Liver (tissue), 9 donors: ENCODE measurements around the gene CKAP5. TPM values are rescaled to one million over a fixed set of nuclear protein-coding genes. Genes with fewer than 3 reads are reported as not detected.

Experiments
- DNase-seq: peaks from one replicate; pipeline ENCODE4 v3.0.0-alpha.2; 2017; ENCODE audit warnings: low spot score
- H3K27ac ChIP-seq, 2 donors: one replicate each; pipeline ENCODE4 v1.7.0; 2013; ENCODE audit warnings: inconsistent platforms in 2 of 2, low read length in 2 of 2, control low read depth in 1 of 2, low read depth in 1 of 2, mild to moderate bottlenecking in 1 of 2
- H3K27me3 ChIP-seq, 4 donors: one replicate each; pipeline versions ENCODE4 v1.6.1 to v1.7.0; 2013; ENCODE audit warnings: low read length in 3 of 4, inconsistent platforms in 1 of 4, mild to moderate bottlenecking in 1 of 4, moderate library complexity in 1 of 4; ENCODE audit not compliant: control insufficient read depth in 4 of 4, insufficient read depth in 4 of 4
- H3K36me3 ChIP-seq, 4 donors: one replicate each; pipeline versions ENCODE4 v1.6.1 to v1.7.0; 2013; ENCODE audit warnings: low read length in 3 of 4, mild to moderate bottlenecking in 3 of 4, low read depth in 1 of 4, moderate library complexity in 1 of 4; ENCODE audit not compliant: control insufficient read depth in 4 of 4, insufficient read depth in 3 of 4
- H3K4me1 ChIP-seq, 4 donors: one replicate each; pipeline versions ENCODE4 v1.6.1 to v1.7.0; 2013; ENCODE audit warnings: low read length in 3 of 4, mild to moderate bottlenecking in 3 of 4, moderate library complexity in 1 of 4; ENCODE audit not compliant: control insufficient read depth in 4 of 4, insufficient read depth in 4 of 4
- H3K4me3 ChIP-seq, 3 donors: one replicate each; pipeline versions ENCODE4 v1.6.1 to v1.7.0; 2013; ENCODE audit warnings: low read length in 3 of 3, control low read depth in 1 of 3, low read depth in 1 of 3, mild to moderate bottlenecking in 1 of 3
- H3K9ac ChIP-seq, 2 donors: one replicate each; pipeline ENCODE4 v1.7.0; 2013; ENCODE audit warnings: low read length in 2 of 2, mild to moderate bottlenecking in 2 of 2, moderate library complexity in 2 of 2, control low read depth in 1 of 2, low read depth in 1 of 2
- H3K9me3 ChIP-seq, 4 donors: one replicate each; pipeline versions ENCODE4 v1.6.1 to v1.7.0; 2013; ENCODE audit warnings: low read length in 3 of 4; ENCODE audit not compliant: control insufficient read depth in 4 of 4
- ATF3 ChIP-seq: IDR thresholded peaks from 2 replicates; pipeline ENCODE4 v1.6.1; 2016; ENCODE audit warnings: antibody characterized with exemption
- EGR1 ChIP-seq, 2 donors: IDR thresholded peaks; 2 replicates each; pipeline ENCODE4 v1.6.1; 2016 to 2018; ENCODE audit warnings: antibody characterized with exemption in 2 of 2, low read depth in 2 of 2
- FOXA1 ChIP-seq: IDR thresholded peaks from 2 replicates; pipeline ENCODE4 v1.6.1; 2016; ENCODE audit warnings: antibody characterized with exemption
- FOXA2 ChIP-seq: IDR thresholded peaks from 2 replicates; pipeline ENCODE4 v1.6.1; 2016; ENCODE audit warnings: antibody characterized with exemption
- GABPA ChIP-seq, 2 donors: IDR thresholded peaks in 1 of 2; conservative IDR thresholded peaks in 1 of 2; 2 replicates each; pipeline ENCODE4 v1.6.1; 2016; ENCODE audit warnings: antibody characterized with exemption in 2 of 2, mild to moderate bottlenecking in 1 of 2, moderate library complexity in 1 of 2
- HNF4A ChIP-seq, 2 donors: conservative IDR thresholded peaks; 2 replicates each; pipeline ENCODE4 v1.6.1; 2016; ENCODE audit warnings: antibody characterized with exemption in 2 of 2, mild to moderate bottlenecking in 2 of 2
- HNF4G ChIP-seq: IDR thresholded peaks from 2 replicates; pipeline ENCODE4 v1.6.1; 2016; ENCODE audit warnings: antibody characterized with exemption
- JUND ChIP-seq, 2 donors: IDR thresholded peaks; 2 replicates each; pipeline ENCODE4 v1.6.1; 2016; ENCODE audit warnings: antibody characterized with exemption in 2 of 2
- NR2F2 ChIP-seq: IDR thresholded peaks from 2 replicates; pipeline ENCODE4 v1.6.1; 2016; ENCODE audit warnings: antibody characterized with exemption
- RAD21 ChIP-seq, 2 donors: IDR thresholded peaks; 2 replicates each; pipeline ENCODE4 v1.6.1; 2016; ENCODE audit warnings: antibody characterized with exemption in 2 of 2, mild to moderate bottlenecking in 2 of 2
- RXRA ChIP-seq, 2 donors: IDR thresholded peaks; 2 replicates each; pipeline ENCODE4 v1.6.1; 2017 to 2018; ENCODE audit warnings: antibody characterized with exemption in 2 of 2, mild to moderate bottlenecking in 1 of 2
- SP1 ChIP-seq: IDR thresholded peaks from 2 replicates; pipeline ENCODE4 v1.6.1; 2018; ENCODE audit warnings: antibody characterized with exemption, mild to moderate bottlenecking
- TAF1 ChIP-seq: conservative IDR thresholded peaks from 2 replicates; pipeline ENCODE4 v1.6.1; 2016; ENCODE audit warnings: antibody characterized with exemption, mild to moderate bottlenecking
- YY1 ChIP-seq: IDR thresholded peaks from 2 replicates; pipeline ENCODE4 v1.6.1; 2016; ENCODE audit warnings: antibody characterized with exemption, mild to moderate bottlenecking
- WGBS: extraction: QIAGEN DNeasy Blood & Tissue Kit; methylation state at CpG from one replicate; pipeline ENCODE4 v1.1.7; 2013; 5-methylcytosine and 5-hydroxymethylcytosine counted together
- polyA plus RNA-seq, 2 donors: library from polyadenylated mRNA; stranded (reverse) in 1 of 2; unstranded in 1 of 2; fragments of 200-250 nt in 1 of 2; fragments of >200 nt in 1 of 2; fragmentation: Nextera tagmentation in 1 of 2; extraction: Ambion mirVana in 1 of 2; gene quantifications; one replicate each; pipeline versions ENCODE4 v1.2.1 to v1.2.3, GENCODE V29; 2013 to 2015
- total RNA-seq, 2 donors: library from RNA; depleted of rRNA; stranded (reverse); fragments of >200 nt; gene quantifications; one replicate each; pipeline ENCODE4 v1.2.3, GENCODE V29; 2014
- TF ChIP-seq, protein P1 (sequence below): IDR thresholded peaks from 2 replicates; pipeline ENCODE4 v1.6.1; 2016; ENCODE audit warnings: antibody characterized with exemption
- TF ChIP-seq, protein P2 (sequence below): IDR thresholded peaks from 2 replicates; pipeline ENCODE4 v1.6.1; 2016; ENCODE audit warnings: antibody characterized with exemption, mild to moderate bottlenecking
- TF ChIP-seq, protein P3 (sequence below): IDR thresholded peaks from 2 replicates; pipeline ENCODE4 v1.6.1; 2016; ENCODE audit warnings: antibody characterized with exemption
- TF ChIP-seq, protein P4 (sequence below): fragments of 150-350 bp; IDR thresholded peaks from 2 replicates; pipeline ENCODE4 v1.5.1; 2017; ENCODE audit warnings: improper control_type of control experiment, low read depth, low read length; ENCODE audit not compliant: missing input control
- donor health status: healthy.
- donor health status: healthy.
- donor health status: healthy.
- donor health status: healthy.
- donor health status: healthy.

CKAP5 gene
- total and polyA plus RNA-seq, 4 donors: 6.1 to 70.4 (median 15.4) TPM

- H3K36me3 ChIP-seq: no peaks in the 10 kb centered on the region
- H3K27me3 ChIP-seq: no peaks in the 10 kb centered on the region
- WGBS: 94% methylated on average over 16 of the region's 16 CpGs
- H3K4me3 ChIP-seq: no peak overlapping the region
- TF ChIP-seq RXRA (IDR thresholded peaks at IDR 0.05) (no peak), EGR1 (IDR thresholded peaks at IDR 0.05; ENCODE audit: low read depth in 2 of 2) (no peak), JUND (IDR thresholded peaks at IDR 0.05) (no peak), HNF4A (conservative IDR thresholded peaks at IDR 0.05) (no peak)
- TF ChIP-seq, protein P1, sequence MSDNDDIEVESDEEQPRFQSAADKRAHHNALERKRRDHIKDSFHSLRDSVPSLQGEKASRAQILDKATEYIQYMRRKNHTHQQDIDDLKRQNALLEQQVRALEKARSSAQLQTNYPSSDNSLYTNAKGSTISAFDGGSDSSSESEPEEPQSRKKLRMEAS: no peak
- H3K27ac ChIP-seq: no peak overlapping the region
- H3K9ac ChIP-seq: no peak overlapping the region
- H3K9me3 ChIP-seq: no peaks in the 10 kb centered on the region
- DNase-seq: no peak
- H3K4me1 ChIP-seq: peaks cover 0 to 7% (median 5%) of the 10 kb centered on the region in 4 donors
Measured at GRCh38 chr11:46894506-46894905, 48.4 kb upstream of the CKAP5 start.

- H3K36me3 ChIP-seq: no peaks in the 10 kb centered on the region
- peaks cover 0 to 7% (median 5%) of the 10 kb centered on the region in 4 donors for H3K4me1 ChIP-seq
- WGBS: 94% methylated on average over 9 of the region's 9 CpGs
Measured at GRCh38 chr11:46892838-46893237, 46.8 kb upstream of the CKAP5 start.

More at GRCh38 chr11:46892838-46893237, 46.8 kb upstream of the CKAP5 start:
- no peak overlapping the region for H3K27ac ChIP-seq
- H3K27me3 ChIP-seq: no peaks in the 10 kb centered on the region
- H3K9me3 ChIP-seq: no peaks in the 10 kb centered on the region
- no peak overlapping the region for H3K4me3 ChIP-seq
- no peak for DNase-seq
- TF ChIP-seq, protein P1: no peak
- TF ChIP-seq GABPA (IDR thresholded peaks at IDR 0.05 in 1 of 2, conservative IDR thresholded peaks at IDR 0.05 in 1 of 2): no peak
- no peak for TF ChIP-seq HNF4G
- TF ChIP-seq FOXA2: no peak
- TF ChIP-seq JUND (IDR thresholded peaks at IDR 0.05): no peak
- no peak for TF ChIP-seq RAD21 (IDR thresholded peaks at IDR 0.05)
- TF ChIP-seq RXRA (IDR thresholded peaks at IDR 0.05): no peak
- no peak for TF ChIP-seq ATF3
- TF ChIP-seq, protein P2, sequence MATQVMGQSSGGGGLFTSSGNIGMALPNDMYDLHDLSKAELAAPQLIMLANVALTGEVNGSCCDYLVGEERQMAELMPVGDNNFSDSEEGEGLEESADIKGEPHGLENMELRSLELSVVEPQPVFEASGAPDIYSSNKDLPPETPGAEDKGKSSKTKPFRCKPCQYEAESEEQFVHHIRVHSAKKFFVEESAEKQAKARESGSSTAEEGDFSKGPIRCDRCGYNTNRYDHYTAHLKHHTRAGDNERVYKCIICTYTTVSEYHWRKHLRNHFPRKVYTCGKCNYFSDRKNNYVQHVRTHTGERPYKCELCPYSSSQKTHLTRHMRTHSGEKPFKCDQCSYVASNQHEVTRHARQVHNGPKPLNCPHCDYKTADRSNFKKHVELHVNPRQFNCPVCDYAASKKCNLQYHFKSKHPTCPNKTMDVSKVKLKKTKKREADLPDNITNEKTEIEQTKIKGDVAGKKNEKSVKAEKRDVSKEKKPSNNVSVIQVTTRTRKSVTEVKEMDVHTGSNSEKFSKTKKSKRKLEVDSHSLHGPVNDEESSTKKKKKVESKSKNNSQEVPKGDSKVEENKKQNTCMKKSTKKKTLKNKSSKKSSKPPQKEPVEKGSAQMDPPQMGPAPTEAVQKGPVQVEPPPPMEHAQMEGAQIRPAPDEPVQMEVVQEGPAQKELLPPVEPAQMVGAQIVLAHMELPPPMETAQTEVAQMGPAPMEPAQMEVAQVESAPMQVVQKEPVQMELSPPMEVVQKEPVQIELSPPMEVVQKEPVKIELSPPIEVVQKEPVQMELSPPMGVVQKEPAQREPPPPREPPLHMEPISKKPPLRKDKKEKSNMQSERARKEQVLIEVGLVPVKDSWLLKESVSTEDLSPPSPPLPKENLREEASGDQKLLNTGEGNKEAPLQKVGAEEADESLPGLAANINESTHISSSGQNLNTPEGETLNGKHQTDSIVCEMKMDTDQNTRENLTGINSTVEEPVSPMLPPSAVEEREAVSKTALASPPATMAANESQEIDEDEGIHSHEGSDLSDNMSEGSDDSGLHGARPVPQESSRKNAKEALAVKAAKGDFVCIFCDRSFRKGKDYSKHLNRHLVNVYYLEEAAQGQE: no peak
- TF ChIP-seq TAF1: no peak
- TF ChIP-seq YY1: no peak
- TF ChIP-seq SP1: no peak
- no peak for TF ChIP-seq NR2F2
- TF ChIP-seq, protein P3, sequence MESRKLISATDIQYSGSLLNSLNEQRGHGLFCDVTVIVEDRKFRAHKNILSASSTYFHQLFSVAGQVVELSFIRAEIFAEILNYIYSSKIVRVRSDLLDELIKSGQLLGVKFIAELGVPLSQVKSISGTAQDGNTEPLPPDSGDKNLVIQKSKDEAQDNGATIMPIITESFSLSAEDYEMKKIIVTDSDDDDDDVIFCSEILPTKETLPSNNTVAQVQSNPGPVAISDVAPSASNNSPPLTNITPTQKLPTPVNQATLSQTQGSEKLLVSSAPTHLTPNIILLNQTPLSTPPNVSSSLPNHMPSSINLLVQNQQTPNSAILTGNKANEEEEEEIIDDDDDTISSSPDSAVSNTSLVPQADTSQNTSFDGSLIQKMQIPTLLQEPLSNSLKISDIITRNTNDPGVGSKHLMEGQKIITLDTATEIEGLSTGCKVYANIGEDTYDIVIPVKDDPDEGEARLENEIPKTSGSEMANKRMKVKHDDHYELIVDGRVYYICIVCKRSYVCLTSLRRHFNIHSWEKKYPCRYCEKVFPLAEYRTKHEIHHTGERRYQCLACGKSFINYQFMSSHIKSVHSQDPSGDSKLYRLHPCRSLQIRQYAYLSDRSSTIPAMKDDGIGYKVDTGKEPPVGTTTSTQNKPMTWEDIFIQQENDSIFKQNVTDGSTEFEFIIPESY: no peak
- TF ChIP-seq FOXA1: no peak
- TF ChIP-seq HNF4A (conservative IDR thresholded peaks at IDR 0.05): no peak
- TF ChIP-seq, protein P4, sequence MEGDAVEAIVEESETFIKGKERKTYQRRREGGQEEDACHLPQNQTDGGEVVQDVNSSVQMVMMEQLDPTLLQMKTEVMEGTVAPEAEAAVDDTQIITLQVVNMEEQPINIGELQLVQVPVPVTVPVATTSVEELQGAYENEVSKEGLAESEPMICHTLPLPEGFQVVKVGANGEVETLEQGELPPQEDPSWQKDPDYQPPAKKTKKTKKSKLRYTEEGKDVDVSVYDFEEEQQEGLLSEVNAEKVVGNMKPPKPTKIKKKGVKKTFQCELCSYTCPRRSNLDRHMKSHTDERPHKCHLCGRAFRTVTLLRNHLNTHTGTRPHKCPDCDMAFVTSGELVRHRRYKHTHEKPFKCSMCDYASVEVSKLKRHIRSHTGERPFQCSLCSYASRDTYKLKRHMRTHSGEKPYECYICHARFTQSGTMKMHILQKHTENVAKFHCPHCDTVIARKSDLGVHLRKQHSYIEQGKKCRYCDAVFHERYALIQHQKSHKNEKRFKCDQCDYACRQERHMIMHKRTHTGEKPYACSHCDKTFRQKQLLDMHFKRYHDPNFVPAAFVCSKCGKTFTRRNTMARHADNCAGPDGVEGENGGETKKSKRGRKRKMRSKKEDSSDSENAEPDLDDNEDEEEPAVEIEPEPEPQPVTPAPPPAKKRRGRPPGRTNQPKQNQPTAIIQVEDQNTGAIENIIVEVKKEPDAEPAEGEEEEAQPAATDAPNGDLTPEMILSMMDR: no peak
- no peak for TF ChIP-seq EGR1 (IDR thresholded peaks at IDR 0.05; ENCODE audit: low read depth in 2 of 2)
- no peak overlapping the region for H3K9ac ChIP-seq
